HepG2 (cell line): ENCODE measurements around the gene TRAF3. TPM values are rescaled to one million over a fixed set of nuclear protein-coding genes. Genes with fewer than 3 reads are reported as not detected.

Experiments
- GATAD2A ChIP-seq: IDR thresholded peaks from 2 replicates; pipeline ENCODE4 v1.6.1; 2016
- PHB2 ChIP-seq: fragments of 450-650 bp; IDR thresholded peaks from 2 replicates; pipeline ENCODE4 v1.6.1; 2018; ENCODE audit not compliant: partially characterized antibody
- POGZ ChIP-seq: sonication (generic); formaldehyde crosslinking; IDR thresholded peaks from 2 replicates; pipeline ENCODE4 v1.4.0; 2020; ENCODE audit warnings: mild to moderate bottlenecking, missing genetic modification reagents
- RFX1 ChIP-seq: fragments of 450-650 bp; IDR thresholded peaks from 2 replicates; pipeline ENCODE4 v1.6.1; 2017
- RXRA ChIP-seq: sonication (generic); formaldehyde crosslinking; IDR thresholded peaks from 2 replicates; pipeline ENCODE4 v1.5.1; 2020; ENCODE audit warnings: missing genetic modification reagents
- SPEN ChIP-seq: sonication (generic); formaldehyde crosslinking; IDR thresholded peaks from 2 replicates; pipeline ENCODE4 v1.5.1; 2020; ENCODE audit warnings: low read depth, mild to moderate bottlenecking, missing genetic modification reagents
- ZFP91 ChIP-seq: sonication (generic); formaldehyde crosslinking; IDR thresholded peaks from 2 replicates; pipeline ENCODE4 v1.9.0; 2022; ENCODE audit warnings: missing genetic modification reagents, mild to moderate bottlenecking, borderline replicate concordance
- ZGPAT ChIP-seq: IDR thresholded peaks from 2 replicates; pipeline ENCODE4 v1.6.1; 2016; ENCODE audit warnings: mild to moderate bottlenecking
- ZNF75D ChIP-seq: sonication (generic); formaldehyde crosslinking; IDR thresholded peaks from 2 replicates; pipeline ENCODE4 v1.8.1; 2023; ENCODE audit warnings: missing genetic modification reagents, mild to moderate bottlenecking, borderline replicate concordance
- ZSCAN22 ChIP-seq: sonication (generic); formaldehyde crosslinking; IDR thresholded peaks from 2 replicates; pipeline ENCODE4 v1.4.0; 2020; ENCODE audit warnings: mild to moderate bottlenecking, missing genetic modification reagents
- polyA plus RNA-seq, 8 experiments: library from polyadenylated mRNA; depleted of rRNA in 3 of 8; stranded (reverse) in 7 of 8; unstranded in 1 of 8; fragments of >200 nt; fragmentation: Illumina TruSeq in 4 of 8; extraction: Trizol in 4 of 8; gene quantifications; 2 replicates each; pipeline versions ENCODE4 v1.2.1 to v1.2.3, GENCODE V29; 2011 to 2016; ENCODE audit warnings: low read depth in 4 of 8, missing spikeins in 1 of 8, mixed read lengths in 1 of 8; ENCODE audit not compliant: insufficient read depth in 1 of 8
- total RNA-seq, 5 experiments: library from RNA; depleted of rRNA; stranded (reverse); fragments of >200 nt; fragmentation: Illumina TruSeq; extraction: Trizol; gene quantifications; 2 replicates each; pipeline ENCODE4 v1.2.3, GENCODE V29; 2016; ENCODE audit warnings: low read depth in 1 of 5
- TF ChIP-seq, protein P1 (sequence below): sonication (generic); formaldehyde crosslinking; IDR thresholded peaks from 2 replicates; pipeline ENCODE4 v1.4.0; 2020; ENCODE audit warnings: missing genetic modification reagents

The TRAF3 gene
- total and polyA plus RNA-seq, 2 of the 13 experiments (the other 11 are each of a cell fraction or from before 2014, with no cell fraction given): 6.9 to 12.2 TPM

DNA sequence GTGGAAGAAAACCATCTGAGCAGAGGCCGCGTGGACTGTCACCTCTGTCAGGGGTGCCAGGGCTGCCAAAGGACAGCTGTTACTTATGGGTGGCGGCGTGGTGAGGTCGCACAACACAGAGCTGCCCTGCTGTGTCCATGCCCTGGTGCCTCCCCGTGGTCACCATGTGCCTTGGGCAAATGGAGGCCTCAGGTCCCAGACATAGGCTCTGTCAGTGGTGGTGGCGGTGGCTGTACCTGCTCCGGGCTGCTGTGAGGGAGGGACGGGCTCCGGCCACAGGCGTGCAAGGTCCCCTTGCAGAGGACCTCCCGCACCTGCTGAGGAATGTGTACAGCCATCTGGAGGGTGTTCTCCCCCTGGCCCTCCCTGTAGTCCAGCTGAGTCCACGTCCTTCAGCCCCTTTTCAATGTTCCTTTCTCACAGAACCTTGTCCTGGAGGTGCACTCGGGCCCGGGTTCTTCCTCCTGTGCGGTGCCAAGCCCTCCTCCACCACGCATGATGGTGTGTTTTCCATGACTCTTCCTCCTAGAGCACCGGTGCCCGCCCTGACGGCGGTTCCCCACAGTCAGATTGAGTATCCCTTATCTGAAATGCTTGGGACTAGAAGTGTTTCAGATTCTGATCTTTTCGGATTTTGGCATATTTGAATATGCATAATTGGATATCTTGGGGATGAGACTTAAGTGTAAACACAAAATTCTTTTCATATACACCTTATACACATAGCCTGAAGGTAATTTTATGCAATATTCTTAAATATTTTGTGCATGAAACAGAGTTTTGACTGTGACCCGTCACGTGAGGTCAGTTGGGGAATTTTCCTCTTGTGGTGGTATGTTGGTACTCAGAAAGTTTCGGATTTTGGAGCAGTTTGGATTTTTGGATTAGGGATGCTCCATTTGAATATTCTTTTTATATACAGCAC is 49.8 kb downstream of the TRAF3 start (continued):
- TF ChIP-seq SPEN (CRISPR knock-in tag): no peak
- no peak for TF ChIP-seq GATAD2A (CRISPR knock-in tag)
- TF ChIP-seq ZFP91 (CRISPR knock-in tag): no peak
- TF ChIP-seq, protein P1, sequence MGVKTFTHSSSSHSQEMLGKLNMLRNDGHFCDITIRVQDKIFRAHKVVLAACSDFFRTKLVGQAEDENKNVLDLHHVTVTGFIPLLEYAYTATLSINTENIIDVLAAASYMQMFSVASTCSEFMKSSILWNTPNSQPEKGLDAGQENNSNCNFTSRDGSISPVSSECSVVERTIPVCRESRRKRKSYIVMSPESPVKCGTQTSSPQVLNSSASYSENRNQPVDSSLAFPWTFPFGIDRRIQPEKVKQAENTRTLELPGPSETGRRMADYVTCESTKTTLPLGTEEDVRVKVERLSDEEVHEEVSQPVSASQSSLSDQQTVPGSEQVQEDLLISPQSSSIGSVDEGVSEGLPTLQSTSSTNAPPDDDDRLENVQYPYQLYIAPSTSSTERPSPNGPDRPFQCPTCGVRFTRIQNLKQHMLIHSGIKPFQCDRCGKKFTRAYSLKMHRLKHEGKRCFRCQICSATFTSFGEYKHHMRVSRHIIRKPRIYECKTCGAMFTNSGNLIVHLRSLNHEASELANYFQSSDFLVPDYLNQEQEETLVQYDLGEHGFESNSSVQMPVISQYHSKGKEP: no peak
- no peak for TF ChIP-seq POGZ
- no peak for TF ChIP-seq ZNF75D
- no peak for TF ChIP-seq RXRA (CRISPR knock-in tag)
- no peak for TF ChIP-seq ZSCAN22
- TF ChIP-seq RFX1: no peak
- TF ChIP-seq ZGPAT: no peak
- TF ChIP-seq PHB2: no peak
